NCI-H2029 (cell line): ENCODE results near the gene CD46.
"Not testable (repeated sequence)": the region's sequence is repeated elsewhere in the genome, so short reads cannot be mapped to it uniquely, and the experiment has no call there.

Experiments
- DNase-seq: peaks from one replicate; lab custom pipeline; 2025; lab: John Stamatoyannopoulos, UW

The CD46 gene

GRCh38 chr1:207750631-207751305, 1.1 kb upstream of the CD46 start:
- DNase-seq = no peak

GRCh38 chr1:207751463-207751789, 428 bp upstream of the CD46 start:
- not testable (repeated sequence) for DNase-seq

DNA sequence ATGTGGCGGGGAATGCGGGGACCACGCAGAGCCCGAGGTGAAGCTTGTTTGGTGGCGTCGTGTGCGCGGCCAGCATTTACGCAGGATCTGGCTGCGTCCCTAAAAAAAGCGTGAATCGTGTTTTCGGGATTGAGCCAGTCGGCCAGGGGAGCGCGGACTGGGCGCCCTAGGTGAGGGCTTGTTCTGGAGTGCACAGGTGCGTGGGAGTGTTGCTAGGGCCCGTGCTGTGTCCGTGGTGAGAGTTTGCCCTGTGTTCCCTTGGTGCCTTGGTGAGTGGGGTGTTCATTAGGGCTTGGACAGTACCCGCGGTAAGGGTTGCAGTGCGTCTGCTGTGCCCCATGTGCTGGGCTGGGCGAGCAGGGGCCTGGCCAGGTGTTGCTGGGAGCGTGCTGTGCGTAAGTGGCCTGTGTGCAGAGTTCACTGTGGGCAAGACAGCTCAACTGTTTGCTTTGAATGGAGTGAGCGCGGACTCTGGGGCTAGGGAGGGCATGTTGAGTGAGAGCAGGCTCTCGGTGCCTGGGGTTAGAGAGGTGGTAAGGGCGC, 673 bp downstream of the CD46 start:
- DNase-seq = no peak

DNA sequence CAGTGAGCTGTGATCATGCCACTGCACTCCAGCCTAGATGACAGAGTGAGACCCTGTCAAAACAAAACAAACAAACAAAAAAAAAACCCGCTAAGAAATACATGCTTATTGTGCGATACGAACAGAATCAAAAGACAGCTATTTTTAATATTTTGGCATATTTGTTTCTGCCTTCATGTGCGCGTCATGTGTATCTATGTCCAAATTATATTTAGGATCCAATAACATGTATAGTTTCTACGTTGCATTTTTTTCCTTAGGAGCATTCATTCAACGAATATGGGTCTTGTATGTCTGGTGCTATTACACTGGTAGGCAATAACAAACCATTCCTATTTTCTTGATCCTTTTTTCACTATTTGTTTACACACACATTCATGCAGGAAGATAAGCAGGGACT, 1.8 kb downstream of the CD46 start:
- DNase-seq = no peak

DNA sequence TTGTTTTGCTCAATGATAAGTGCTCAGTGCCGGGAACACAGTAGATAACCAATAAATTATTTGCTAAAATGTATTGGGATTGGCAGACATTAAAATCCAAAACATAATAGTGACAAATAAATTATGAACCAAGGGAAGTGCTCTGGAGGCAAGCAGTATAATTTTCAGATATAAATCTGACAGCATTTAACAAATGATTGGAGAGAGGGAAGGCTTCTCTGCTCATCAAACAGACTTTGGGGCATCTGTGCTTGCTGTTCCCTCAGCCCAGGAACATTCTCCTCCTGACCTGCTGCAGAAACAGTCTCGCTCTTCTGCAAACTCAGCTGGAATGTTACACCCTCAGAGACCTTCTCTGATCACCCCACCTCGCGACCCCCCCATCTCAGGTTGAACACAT, 2.2 kb downstream of the CD46 start:
- no peak for DNase-seq

GRCh38 chr1:207754974-207755700, 3.3 kb downstream of the CD46 start:
- DNase-seq = peak; percentile 22

- no peak for DNase-seq
These were observed 4.2 kb downstream of the CD46 start for GRCh38 chr1:207755846-207756693.

GRCh38 chr1:207762622-207763021, 10.8 kb downstream of the CD46 start:
- no peak for DNase-seq

- no peak for DNase-seq
These were observed 11.2 kb downstream of the CD46 start for GRCh38 chr1:207763091-207763490.

DNA sequence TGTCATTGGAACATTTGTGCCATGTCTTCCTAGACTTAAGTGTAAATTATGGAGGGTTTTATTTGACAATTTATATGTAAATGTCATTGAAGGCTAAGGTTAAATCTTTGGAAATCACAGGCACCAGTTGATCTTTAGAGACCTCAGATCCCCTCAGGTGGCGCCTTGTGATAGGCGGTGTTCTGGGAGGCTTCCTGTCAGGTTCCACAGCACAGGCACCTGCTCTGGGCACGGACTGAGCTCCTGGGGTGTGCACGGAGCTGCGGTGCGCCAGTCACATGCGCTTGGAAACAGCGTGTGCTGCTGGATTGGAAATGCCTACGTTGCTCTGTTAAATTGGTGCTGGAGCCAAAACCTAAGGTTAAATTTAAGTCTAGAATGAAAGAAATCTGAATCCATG, 12.1 kb downstream of the CD46 start:
- DNase-seq = no peak

- DNase-seq = no peak
These were observed 14.7 kb downstream of the CD46 start for GRCh38 chr1:207766569-207766968.

- not testable (repeated sequence) for DNase-seq
These were observed 18.7 kb downstream of the CD46 start for GRCh38 chr1:207770514-207770913.

DNA sequence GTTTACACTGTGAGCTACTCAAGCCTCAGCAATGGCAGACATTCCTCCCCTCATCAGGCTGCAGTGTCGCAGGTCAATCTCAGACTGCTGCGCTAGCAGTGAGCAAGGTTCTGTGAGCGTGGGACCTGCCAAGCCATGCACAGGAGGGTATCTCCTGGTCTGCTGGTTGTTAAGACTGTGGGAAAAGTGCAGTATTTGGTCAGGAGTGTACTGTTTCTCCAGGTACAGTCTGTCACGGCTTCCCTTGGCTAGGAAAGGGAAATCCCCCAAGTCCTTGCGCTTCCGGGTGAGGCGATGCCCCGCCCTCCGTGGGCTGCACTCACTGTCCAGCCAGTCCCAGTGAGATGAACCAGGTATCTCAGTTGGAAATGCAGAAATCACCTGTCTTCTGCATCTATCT, 24.2 kb downstream of the CD46 start:
- DNase-seq = not testable (repeated sequence)

GRCh38 chr1:207777412-207777811, 25.6 kb downstream of the CD46 start:
- DNase-seq = not testable (repeated sequence)

GRCh38 chr1:207779008-207779407, 27.2 kb downstream of the CD46 start:
- DNase-seq = no peak

GRCh38 chr1:207781312-207781711, 29.5 kb downstream of the CD46 start:
- no peak for DNase-seq

GRCh38 chr1:207787776-207788175, 35.9 kb downstream of the CD46 start:
- DNase-seq = no peak

- DNase-seq = no peak
These were observed 37.5 kb downstream of the CD46 start for GRCh38 chr1:207789386-207789785.

DNA sequence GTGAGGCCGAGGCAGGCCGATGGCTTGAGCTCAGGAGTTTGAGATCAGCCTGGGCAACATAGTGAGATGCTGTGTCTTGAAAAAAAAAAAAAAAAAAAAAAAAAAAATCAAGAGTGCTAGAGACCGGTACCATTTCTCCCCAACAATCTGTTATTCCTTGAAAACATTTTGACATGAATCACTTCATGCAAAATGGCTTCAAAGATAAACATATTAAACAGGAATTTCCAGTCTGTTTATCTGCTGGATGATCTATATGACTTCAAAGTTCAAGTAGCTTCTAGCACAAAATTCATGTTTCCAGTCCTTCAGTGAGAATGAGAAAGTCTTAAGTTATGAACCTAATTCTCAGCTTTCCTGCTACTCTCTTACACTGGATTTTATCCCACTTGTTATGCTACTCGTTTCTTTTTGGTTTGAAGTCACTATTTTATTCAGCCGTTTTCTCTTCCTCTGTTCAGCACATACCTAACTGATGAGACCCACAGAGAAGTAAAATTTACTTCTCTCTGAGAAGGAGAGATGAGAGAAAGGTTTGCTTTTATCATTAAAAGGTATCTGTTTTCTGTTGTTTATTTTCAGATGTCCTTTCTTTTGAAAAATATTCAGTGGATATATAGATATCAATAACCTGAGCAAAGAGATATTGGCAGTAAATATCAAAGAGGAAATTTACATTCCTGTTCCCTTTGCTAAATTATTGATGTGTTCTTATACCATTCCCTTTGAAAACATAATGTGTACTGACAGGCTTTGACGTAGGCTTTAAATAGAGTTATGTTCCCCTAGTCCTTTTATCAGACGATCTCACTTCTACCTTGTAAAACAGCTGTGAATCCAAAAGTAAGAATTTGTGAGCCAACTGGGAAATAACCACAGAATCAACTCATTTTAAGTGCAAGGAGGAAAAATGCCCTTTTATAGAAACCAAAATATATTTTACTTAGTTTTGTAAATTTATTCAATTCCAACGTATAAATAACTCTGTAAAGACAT, 38.2 kb downstream of the CD46 start:
- DNase-seq = no peak

DNA sequence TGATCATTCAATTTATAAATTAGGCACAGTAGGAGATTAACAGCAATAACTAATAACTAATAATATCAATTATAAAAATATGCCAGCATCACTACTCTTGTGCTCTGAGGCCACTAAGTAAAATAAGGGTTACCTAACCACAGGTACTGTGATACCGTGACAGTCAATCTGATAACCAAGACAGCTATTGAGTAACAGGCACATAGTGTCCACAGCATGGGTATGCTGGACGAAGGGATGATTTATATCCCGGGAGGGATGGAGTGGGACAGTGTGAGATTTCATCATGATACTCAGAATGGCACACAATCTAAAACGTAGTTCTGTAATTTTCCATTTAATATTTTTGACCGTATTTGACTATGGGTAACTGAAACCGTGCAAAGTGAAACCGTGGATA, 39.4 kb downstream of the CD46 start:
- no peak for DNase-seq

DNA sequence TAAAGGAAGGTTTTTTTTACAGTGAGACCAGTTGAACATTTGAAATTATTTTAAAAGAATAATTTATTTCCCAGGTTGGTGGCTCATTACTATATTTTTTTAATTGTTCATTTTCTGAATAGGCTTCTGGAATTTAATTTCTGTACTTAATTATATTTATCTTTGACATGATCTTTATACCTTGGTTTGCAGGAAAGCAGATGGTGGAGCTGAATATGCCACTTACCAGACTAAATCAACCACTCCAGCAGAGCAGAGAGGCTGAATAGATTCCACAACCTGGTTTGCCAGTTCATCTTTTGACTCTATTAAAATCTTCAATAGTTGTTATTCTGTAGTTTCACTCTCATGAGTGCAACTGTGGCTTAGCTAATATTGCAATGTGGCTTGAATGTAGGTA, 41.5 kb downstream of the CD46 start:
- DNase-seq = no peak
